ENCODE results near the gene IQCH. TPM values are rescaled to one million over a fixed set of nuclear protein-coding genes. Genes with fewer than 3 reads are reported as not detected.

Gene IQCH
- total RNA-seq, 4 donors from 2014 or later = 0.66 to 3.0 (median 2.0) TPM

DNA sequence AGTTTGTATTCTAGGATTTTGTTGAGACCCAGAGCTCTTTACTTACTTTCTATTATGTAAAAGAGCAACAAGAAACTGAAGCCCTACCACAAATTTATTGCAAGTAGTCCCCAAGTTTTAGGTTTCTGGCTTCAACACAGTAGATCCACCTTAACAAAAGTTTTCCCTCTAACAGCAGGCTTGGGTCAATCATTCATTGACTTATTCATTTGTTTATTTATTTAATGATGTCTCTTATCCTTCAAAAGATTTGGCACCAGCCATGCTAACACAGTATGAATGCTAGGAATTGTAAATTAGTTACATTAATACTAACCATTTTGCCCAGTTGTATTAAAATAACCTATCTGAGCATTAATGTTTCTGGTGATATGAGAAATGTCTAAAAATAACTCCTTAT, 88.6 kb downstream of the IQCH start:
- Histone ChIP-seq H3K9me3 (peaks cover 0 to 17% (median 0%) of the 10 kb centered on the region in 4 donors), H3K27me3 (no peaks in the 10 kb centered on the region), H3K27ac (no peak overlapping the region), H3K4me3 (no peak overlapping the region), H3K36me3 (peaks cover 0 to 7% (median 0%) of the 10 kb centered on the region in 3 donors), H3K4me1 (no peaks in the 10 kb centered on the region)
- DNase-seq (ENCODE audit: low spot score in 2 of 2) = no peak
- TF ChIP-seq, protein P1, sequence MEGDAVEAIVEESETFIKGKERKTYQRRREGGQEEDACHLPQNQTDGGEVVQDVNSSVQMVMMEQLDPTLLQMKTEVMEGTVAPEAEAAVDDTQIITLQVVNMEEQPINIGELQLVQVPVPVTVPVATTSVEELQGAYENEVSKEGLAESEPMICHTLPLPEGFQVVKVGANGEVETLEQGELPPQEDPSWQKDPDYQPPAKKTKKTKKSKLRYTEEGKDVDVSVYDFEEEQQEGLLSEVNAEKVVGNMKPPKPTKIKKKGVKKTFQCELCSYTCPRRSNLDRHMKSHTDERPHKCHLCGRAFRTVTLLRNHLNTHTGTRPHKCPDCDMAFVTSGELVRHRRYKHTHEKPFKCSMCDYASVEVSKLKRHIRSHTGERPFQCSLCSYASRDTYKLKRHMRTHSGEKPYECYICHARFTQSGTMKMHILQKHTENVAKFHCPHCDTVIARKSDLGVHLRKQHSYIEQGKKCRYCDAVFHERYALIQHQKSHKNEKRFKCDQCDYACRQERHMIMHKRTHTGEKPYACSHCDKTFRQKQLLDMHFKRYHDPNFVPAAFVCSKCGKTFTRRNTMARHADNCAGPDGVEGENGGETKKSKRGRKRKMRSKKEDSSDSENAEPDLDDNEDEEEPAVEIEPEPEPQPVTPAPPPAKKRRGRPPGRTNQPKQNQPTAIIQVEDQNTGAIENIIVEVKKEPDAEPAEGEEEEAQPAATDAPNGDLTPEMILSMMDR (IDR thresholded peaks at IDR 0.05) = no peak
- TF ChIP-seq POLR2A (IDR thresholded peaks at IDR 0.05) (no peak), EP300 (IDR thresholded peaks at IDR 0.05) (no peak)

DNA sequence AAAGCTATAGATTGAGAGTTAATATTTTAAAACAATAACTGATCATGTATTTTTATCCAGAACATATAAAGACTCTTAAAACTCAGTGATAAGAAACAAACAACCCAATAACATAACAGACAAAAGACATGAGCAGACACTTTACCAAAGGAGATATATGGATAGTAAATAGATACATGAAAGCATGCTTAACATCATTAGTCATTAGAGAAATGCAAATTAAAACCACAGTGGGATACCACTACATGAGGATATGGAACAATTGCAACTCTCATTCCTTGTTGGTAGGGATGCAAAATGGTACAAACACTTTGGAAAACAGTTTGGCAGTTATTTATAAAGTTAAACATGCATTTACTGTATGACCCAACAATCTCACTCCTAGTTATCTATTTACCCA, 95.0 kb downstream of the IQCH start:
- Histone ChIP-seq H3K4me1 (no peaks in the 10 kb centered on the region), H3K4me3 (no peak overlapping the region), H3K27ac (no peak overlapping the region), H3K27me3 (no peaks in the 10 kb centered on the region), H3K36me3 (peaks cover 0 to 6% (median 0%) of the 10 kb centered on the region in 3 donors), H3K9me3 (peaks cover 0 to 33% (median 5%) of the 10 kb centered on the region in 4 donors)
- no peak for DNase-seq (ENCODE audit: low spot score in 2 of 2)
- TF ChIP-seq POLR2A (IDR thresholded peaks at IDR 0.05) = no peak
- TF ChIP-seq, protein P1 (IDR thresholded peaks at IDR 0.05) = no peak
- TF ChIP-seq EP300 (IDR thresholded peaks at IDR 0.05) = no peak

DNA sequence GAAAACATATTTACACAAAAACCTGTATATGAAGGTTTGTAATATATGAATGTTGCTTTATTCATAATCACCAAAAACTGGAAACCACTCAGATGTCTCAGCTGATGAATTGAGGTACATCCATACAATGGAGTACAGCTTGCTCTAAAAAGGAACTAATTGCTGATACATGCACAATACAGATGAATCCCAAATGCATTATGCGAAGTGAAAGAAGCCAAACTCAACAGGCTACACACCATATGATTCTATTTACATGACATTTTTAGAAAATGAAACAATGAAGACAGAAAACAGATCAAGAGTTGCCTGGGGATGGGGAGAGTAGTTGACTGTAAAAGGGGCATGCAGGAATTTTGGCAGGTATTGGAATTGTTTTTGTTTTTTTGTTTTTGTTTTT, 95.5 kb downstream of the IQCH start:
- DNase-seq (ENCODE audit: low spot score in 2 of 2) = no peak
- TF ChIP-seq POLR2A (IDR thresholded peaks at IDR 0.05) = no peak
- TF ChIP-seq, protein P1 (IDR thresholded peaks at IDR 0.05) = no peak
- TF ChIP-seq EP300 (IDR thresholded peaks at IDR 0.05) = no peak
- Histone ChIP-seq H3K4me3 (no peak overlapping the region), H3K4me1 (no peaks in the 10 kb centered on the region), H3K27me3 (no peaks in the 10 kb centered on the region), H3K36me3 (peaks cover 0 to 2% (median 0%) of the 10 kb centered on the region in 3 donors), H3K27ac (no peak overlapping the region), H3K9me3 (peaks cover 0 to 29% (median 5%) of the 10 kb centered on the region in 4 donors)
- WGBS, 2 donors = 59 to 73% methylated on average over 1 of the region's 1 CpG

DNA sequence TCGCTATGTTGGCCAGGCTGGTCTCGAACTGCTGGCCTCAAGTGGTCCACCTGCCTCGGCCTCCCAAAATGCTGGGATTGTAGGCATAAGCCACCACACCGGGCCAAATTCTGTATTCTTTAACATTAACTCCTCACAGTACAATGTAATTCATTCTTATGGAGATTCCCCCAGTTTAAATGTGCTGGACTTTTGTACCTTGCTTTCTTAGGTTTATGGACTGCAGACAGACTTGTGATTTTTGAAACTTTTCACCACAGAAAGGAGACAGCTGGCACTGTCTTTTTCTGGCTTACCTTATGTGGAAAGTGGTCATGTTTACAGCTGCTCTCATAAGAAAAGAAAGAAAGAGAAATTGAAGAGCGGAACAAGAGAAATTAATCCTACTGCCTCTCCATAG, 103.8 kb downstream of the IQCH start:
- Histone ChIP-seq H3K4me1 (no peaks in the 10 kb centered on the region), H3K27me3 (no peaks in the 10 kb centered on the region), H3K4me3 (no peak overlapping the region), H3K27ac (no peak overlapping the region), H3K9me3 (peaks cover 0 to 4% (median under 1%) of the 10 kb centered on the region in 4 donors), H3K36me3 (no peaks in the 10 kb centered on the region)
- DNase-seq (ENCODE audit: low spot score in 2 of 2) = no peak
- no peak for TF ChIP-seq POLR2A (IDR thresholded peaks at IDR 0.05)
- TF ChIP-seq, protein P1 (IDR thresholded peaks at IDR 0.05) = no peak
- TF ChIP-seq EP300 (IDR thresholded peaks at IDR 0.05) = no peak
- 85 to 86% methylated on average over 5 of the region's 5 CpGs for WGBS, 2 donors

DNA sequence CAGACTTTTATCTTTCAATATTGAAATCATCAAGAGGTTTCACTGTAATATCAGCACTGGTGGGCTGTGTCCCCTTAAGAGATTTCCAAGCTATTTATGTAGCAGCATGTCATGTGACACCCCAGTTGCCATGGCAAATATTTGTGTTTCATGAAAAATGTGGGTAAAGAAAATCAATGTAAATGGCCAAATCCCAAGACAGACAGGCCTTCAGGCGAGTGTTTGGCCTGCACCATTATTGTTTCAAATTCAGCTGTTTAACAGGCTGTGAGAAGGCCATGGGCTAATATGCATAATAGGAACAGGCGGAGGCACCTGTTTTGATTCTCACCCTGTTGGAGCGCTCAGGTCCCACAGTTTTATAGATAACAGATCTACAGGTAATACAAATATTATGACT, 104.2 kb downstream of the IQCH start:
- 86 to 87% methylated on average over 3 of the region's 3 CpGs for WGBS, 2 donors

More for the DNA sequence above, 104.2 kb downstream of the IQCH start:
- no peak for DNase-seq (ENCODE audit: low spot score in 2 of 2)
- H3K4me3 ChIP-seq = no peak overlapping the region
- H3K4me1 ChIP-seq = no peaks in the 10 kb centered on the region
- no peak overlapping the region for H3K27ac ChIP-seq
- H3K36me3 ChIP-seq = no peaks in the 10 kb centered on the region
- no peaks in the 10 kb centered on the region for H3K27me3 ChIP-seq
- TF ChIP-seq, protein P1 (IDR thresholded peaks at IDR 0.05) = no peak
- no peak for TF ChIP-seq EP300 (IDR thresholded peaks at IDR 0.05)
- TF ChIP-seq POLR2A (IDR thresholded peaks at IDR 0.05) = no peak
- no peaks in the 10 kb centered on the region for H3K9me3 ChIP-seq

Measured in tibial nerve (tissue), 4 donors.